ENCODE data around the gene WWOX.

DNA sequence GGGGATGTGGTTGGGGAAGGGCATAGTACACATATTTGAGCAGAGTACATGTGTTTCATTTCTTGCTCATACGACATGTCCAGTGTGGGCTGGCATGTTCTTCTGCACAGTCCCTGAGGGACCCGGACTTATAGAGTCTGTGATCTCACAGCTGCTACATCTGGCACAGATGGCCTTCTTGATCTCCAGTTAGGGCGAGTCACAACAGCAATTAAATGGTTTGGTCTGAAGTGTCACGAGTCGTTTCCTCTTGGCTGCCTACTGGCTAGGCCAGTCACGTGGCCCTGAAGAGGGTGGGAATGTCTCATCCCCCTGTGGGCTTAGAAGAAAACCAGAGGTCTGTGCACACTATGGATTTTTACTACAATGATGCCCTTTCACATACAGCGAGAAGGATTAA is 443.6 kb downstream of the WWOX start:
- TF ChIP-seq, protein P1, sequence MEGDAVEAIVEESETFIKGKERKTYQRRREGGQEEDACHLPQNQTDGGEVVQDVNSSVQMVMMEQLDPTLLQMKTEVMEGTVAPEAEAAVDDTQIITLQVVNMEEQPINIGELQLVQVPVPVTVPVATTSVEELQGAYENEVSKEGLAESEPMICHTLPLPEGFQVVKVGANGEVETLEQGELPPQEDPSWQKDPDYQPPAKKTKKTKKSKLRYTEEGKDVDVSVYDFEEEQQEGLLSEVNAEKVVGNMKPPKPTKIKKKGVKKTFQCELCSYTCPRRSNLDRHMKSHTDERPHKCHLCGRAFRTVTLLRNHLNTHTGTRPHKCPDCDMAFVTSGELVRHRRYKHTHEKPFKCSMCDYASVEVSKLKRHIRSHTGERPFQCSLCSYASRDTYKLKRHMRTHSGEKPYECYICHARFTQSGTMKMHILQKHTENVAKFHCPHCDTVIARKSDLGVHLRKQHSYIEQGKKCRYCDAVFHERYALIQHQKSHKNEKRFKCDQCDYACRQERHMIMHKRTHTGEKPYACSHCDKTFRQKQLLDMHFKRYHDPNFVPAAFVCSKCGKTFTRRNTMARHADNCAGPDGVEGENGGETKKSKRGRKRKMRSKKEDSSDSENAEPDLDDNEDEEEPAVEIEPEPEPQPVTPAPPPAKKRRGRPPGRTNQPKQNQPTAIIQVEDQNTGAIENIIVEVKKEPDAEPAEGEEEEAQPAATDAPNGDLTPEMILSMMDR (optimal IDR thresholded peaks at IDR 0.05 in 1 of 3, IDR thresholded peaks at IDR 0.05 in 1 of 3, conservative IDR thresholded peaks at IDR 0.05 in 1 of 3; ENCODE audit: extremely low read depth in 1 of 3, insufficient read depth in 2 of 3, low read length in 3 of 3) = no peak
- no peak for TF ChIP-seq EZH2 (IDR thresholded peaks at IDR 0.05; ENCODE audit: low read length)

Measured in keratinocyte (primary cell).